Endodermal cell (in vitro differentiated cells): ENCODE measurements around the gene LRRN3. TPM values are rescaled to one million over a fixed set of nuclear protein-coding genes. Genes with fewer than 3 reads are reported as not detected.
A peak's percentile ranks its signal among the peaks of the same experiment; 100 is the strongest.

ENCODE experiments used
- DNase-seq: peaks from one replicate; pipeline ENCODE4 v3.0.0-alpha.2; 2017
- H3K27ac ChIP-seq: 2 replicates; pipeline ENCODE4 v1.5.1; 2013; ENCODE audit warnings: mild to moderate bottlenecking, low read depth, low read length, moderate library complexity
- H3K27me3 ChIP-seq: 2 replicates; pipeline ENCODE4 v1.6.1; 2013; ENCODE audit warnings: mild to moderate bottlenecking, low read length, moderate library complexity; ENCODE audit not compliant: insufficient read depth, control insufficient read depth, poor library complexity, severe bottlenecking
- H3K36me3 ChIP-seq: 2 replicates; pipeline ENCODE4 v1.7.0; 2013; ENCODE audit warnings: mild to moderate bottlenecking, low read length, moderate library complexity; ENCODE audit not compliant: control insufficient read depth, insufficient read depth
- H3K4me1 ChIP-seq: one replicate; pipeline ENCODE4 v1.7.0; 2013; ENCODE audit warnings: low read length; ENCODE audit not compliant: control insufficient read depth, insufficient read depth
- H3K4me3 ChIP-seq: 2 replicates; pipeline ENCODE4 v1.5.1; 2013; ENCODE audit warnings: mild to moderate bottlenecking, low read length, moderate library complexity
- H3K9ac ChIP-seq: 2 replicates; pipeline ENCODE4 v1.6.1; 2013; ENCODE audit warnings: mild to moderate bottlenecking, low read length, moderate library complexity; ENCODE audit not compliant: poor library complexity, severe bottlenecking; ENCODE audit errors: extremely low read depth
- H3K9me3 ChIP-seq: 2 replicates; pipeline ENCODE4 v1.6.1; 2013; ENCODE audit warnings: mild to moderate bottlenecking, low read length, moderate library complexity; ENCODE audit not compliant: control insufficient read depth
- H3K27ac Mint-ChIP-seq: 2 replicates; pipeline ENCODE4 v1.8.0; 2020; ENCODE audit warnings: mixed read lengths
- H3K27me3 Mint-ChIP-seq: 2 replicates; pipeline ENCODE4 v1.8.0; 2021; ENCODE audit warnings: mild to moderate bottlenecking, mixed read lengths; ENCODE audit not compliant: insufficient read depth
- H3K36me3 Mint-ChIP-seq: 2 replicates; pipeline ENCODE4 v1.8.0; 2020; ENCODE audit warnings: low read depth, mixed read lengths
- H3K4me1 Mint-ChIP-seq: 2 replicates; pipeline ENCODE4 v1.8.0; 2020; ENCODE audit warnings: mixed read lengths
- H3K4me3 Mint-ChIP-seq: 2 replicates; pipeline ENCODE4 v1.8.0; 2020; ENCODE audit warnings: mild to moderate bottlenecking, moderate library complexity, mixed read lengths
- H3K9me3 Mint-ChIP-seq: 2 replicates; pipeline ENCODE4 v1.8.0; 2020; ENCODE audit warnings: mild to moderate bottlenecking, mixed read lengths
- CTCF ChIP-seq: fragments of 200-600 bp; sonication (generic); conservative IDR thresholded peaks from 2 replicates; pipeline ENCODE4 v1.5.0; 2021; ENCODE audit warnings: antibody characterized with exemption, mild to moderate bottlenecking
- WGBS, 2 experiments: methylation state at CpG; one replicate each; pipeline versions ENCODE4 v1.1.5 to v1.1.7; 2013; ENCODE audit warnings: missing lambda C conversion rate in 2 of 2, mixed read lengths in 1 of 2; ENCODE audit not compliant: insufficient coverage in 1 of 2, insufficient read length in 1 of 2; 5-methylcytosine and 5-hydroxymethylcytosine counted together
- total RNA-seq, 2 donors: library from RNA; stranded (reverse); fragmentation: NEBNext Ultra II Directional in 1 of 2; extraction: Animal tissue kit (Norgen Biotek cat#: 25700) in 1 of 2; gene quantifications; 2 replicates in 1 of 2; 3 replicates in 1 of 2; pipeline ENCODE4 v1.2.1, GENCODE V29; 2021

Gene LRRN3
- total RNA-seq, 2 donors from 2014 or later = 1.3 TPM; not detected in 1

- H3K9me3 Mint-ChIP-seq = no peaks in the 10 kb centered on the region
- no peaks in the 10 kb centered on the region for H3K4me1 ChIP-seq
- no peak overlapping the region for H3K27ac ChIP-seq
- H3K9me3 ChIP-seq = no peaks in the 10 kb centered on the region
- H3K27me3 ChIP-seq = no peaks in the 10 kb centered on the region
- no peak for DNase-seq
- no peak overlapping the region for H3K27ac Mint-ChIP-seq
- peaks cover 3% of the 10 kb centered on the region for H3K4me1 Mint-ChIP-seq
- H3K4me3 ChIP-seq = no peak overlapping the region
- no peaks in the 10 kb centered on the region for H3K36me3 Mint-ChIP-seq
- H3K36me3 ChIP-seq = no peaks in the 10 kb centered on the region
- no peak overlapping the region for H3K9ac ChIP-seq
- no peak for TF ChIP-seq CTCF
- no peak overlapping the region for H3K4me3 Mint-ChIP-seq
- WGBS, 2 experiments = 71 to 94% methylated on average over 1 of the region's 1 CpG
- no peaks in the 10 kb centered on the region for H3K27me3 Mint-ChIP-seq
Observed at GRCh38 chr7:111132833-111133232, 41.9 kb downstream of the LRRN3 start.

GRCh38 chr7:111137296-111138192 is 46.6 kb downstream of the LRRN3 start:
- H3K4me3 ChIP-seq = no peak overlapping the region
- no peak for DNase-seq
- peak overlapping the region; percentile 25 for H3K27ac ChIP-seq
- H3K9ac ChIP-seq = no peak overlapping the region
- Mint-ChIP-seq H3K4me1 (peaks cover 3% of the 10 kb centered on the region), H3K27ac (peak overlapping the region; percentile 44), H3K9me3 (no peaks in the 10 kb centered on the region), H3K4me3 (no peak overlapping the region), H3K36me3 (no peaks in the 10 kb centered on the region), H3K27me3 (no peaks in the 10 kb centered on the region)
- no peak for TF ChIP-seq CTCF
- no peaks in the 10 kb centered on the region for H3K4me1 ChIP-seq
- no peaks in the 10 kb centered on the region for H3K9me3 ChIP-seq
- 91% methylated on average over 4 of the region's 4 CpGs; no CpG with 5 or more reads in 1 of the 2 experiments for WGBS, 2 experiments
- H3K27me3 ChIP-seq = no peaks in the 10 kb centered on the region
- H3K36me3 ChIP-seq = no peaks in the 10 kb centered on the region

- Mint-ChIP-seq H3K9me3 (no peaks in the 10 kb centered on the region), H3K4me3 (no peak overlapping the region), H3K36me3 (no peaks in the 10 kb centered on the region), H3K27me3 (no peaks in the 10 kb centered on the region), H3K4me1 (peaks cover 2% of the 10 kb centered on the region), H3K27ac (no peak overlapping the region)
- H3K9me3 ChIP-seq = no peaks in the 10 kb centered on the region
- H3K36me3 ChIP-seq = no peaks in the 10 kb centered on the region
- 81 to 100% methylated on average over 1 to 2 of the region's 2 CpGs for WGBS, 2 experiments
- DNase-seq = no peak
- no peak overlapping the region for H3K9ac ChIP-seq
- no peaks in the 10 kb centered on the region for H3K4me1 ChIP-seq
- no peak for TF ChIP-seq CTCF
- peak overlapping the region; percentile 25 for H3K27ac ChIP-seq
- no peak overlapping the region for H3K4me3 ChIP-seq
- H3K27me3 ChIP-seq = no peaks in the 10 kb centered on the region
Observed at GRCh38 chr7:111138193-111138569, 47.3 kb downstream of the LRRN3 start.
